BLaER1 (cell line): ENCODE data around the gene TRMT1L.

Source experiments
- H3K27ac ChIP-seq: shearing (Covaris generic); formaldehyde crosslinking; 2 replicates; pipeline ENCODE4 v1.8.1; 2022
- H3K27me3 ChIP-seq: shearing (Covaris generic); formaldehyde crosslinking; 2 replicates; pipeline ENCODE4 v1.8.1; 2022
- H3K36me3 ChIP-seq: shearing (Covaris generic); formaldehyde crosslinking; 2 replicates; pipeline ENCODE4 v1.8.1; 2022
- H3K4me1 ChIP-seq: shearing (Covaris generic); formaldehyde crosslinking; 2 replicates; pipeline ENCODE4 v1.8.1; 2022
- H3K4me2 ChIP-seq: shearing (Covaris generic); formaldehyde crosslinking; 2 replicates; pipeline ENCODE4 v1.8.1; 2022
- H3K4me3 ChIP-seq: shearing (Covaris generic); formaldehyde crosslinking; 2 replicates; pipeline ENCODE4 v1.8.1; 2022
- H3K9ac ChIP-seq: shearing (Covaris generic); formaldehyde crosslinking; 2 replicates; pipeline ENCODE4 v1.8.1; 2022
- H3K9me3 ChIP-seq: shearing (Covaris generic); formaldehyde crosslinking; 2 replicates; pipeline ENCODE4 v1.8.1; 2022
- H4K20me1 ChIP-seq: shearing (Covaris generic); formaldehyde crosslinking; 2 replicates; pipeline ENCODE4 v1.8.1; 2022
- Cebpa-rat ChIP-seq: shearing (Covaris generic); IDR thresholded peaks from 2 replicates; pipeline ENCODE4 v1.8.1; 2022

The TRMT1L gene

GRCh38 chr1:185087746-185088145 lies 69.0 kb downstream of the TRMT1L start:
- no peak overlapping the region for H3K27ac ChIP-seq
- peaks cover 2% of the 10 kb centered on the region; the same call in 1 of the 2 replicates for H3K9me3 ChIP-seq
- peaks cover 59% of the 10 kb centered on the region for H3K36me3 ChIP-seq
- H3K4me1 ChIP-seq, result no peaks in the 10 kb centered on the region
- peaks cover 40% of the 10 kb centered on the region for H4K20me1 ChIP-seq
- no peak for TF ChIP-seq Cebpa-rat
- H3K4me2 ChIP-seq, result no peak overlapping the region
- H3K4me3 ChIP-seq, result no peak overlapping the region
- H3K27me3 ChIP-seq, result no peaks in the 10 kb centered on the region
- no peak overlapping the region for H3K9ac ChIP-seq

GRCh38 chr1:185087101-185087500 lies 69.7 kb downstream of the TRMT1L start:
- Histone ChIP-seq H3K27me3 (no peaks in the 10 kb centered on the region), H3K36me3 (peaks cover 55% of the 10 kb centered on the region), H4K20me1 (peaks cover 45% of the 10 kb centered on the region), H3K4me1 (no peaks in the 10 kb centered on the region), H3K9ac (no peak overlapping the region), H3K4me2 (no peak overlapping the region), H3K27ac (no peak overlapping the region), H3K4me3 (no peak overlapping the region), H3K9me3 (peaks cover 8% of the 10 kb centered on the region)
- TF ChIP-seq Cebpa-rat, result no peak

- no peak for TF ChIP-seq Cebpa-rat
- H3K9me3 ChIP-seq, result peaks cover 22% of the 10 kb centered on the region
Measured at GRCh38 chr1:185083818-185084217, 72.9 kb downstream of the TRMT1L start.

GRCh38 chr1:185080422-185080821 lies 76.3 kb downstream of the TRMT1L start:
- Histone ChIP-seq H3K9me3 (peaks cover 39% of the 10 kb centered on the region), H3K4me1 (no peaks in the 10 kb centered on the region), H3K27me3 (no peaks in the 10 kb centered on the region), H3K36me3 (peaks cover 16% of the 10 kb centered on the region; the same call in 1 of the 2 replicates), H4K20me1 (peaks cover 33% of the 10 kb centered on the region), H3K9ac (no peak overlapping the region), H3K4me2 (no peak overlapping the region), H3K27ac (no peak overlapping the region), H3K4me3 (no peak overlapping the region)
- TF ChIP-seq Cebpa-rat, result no peak

More at GRCh38 chr1:185083818-185084217, 72.9 kb downstream of the TRMT1L start:
- Histone ChIP-seq H3K9ac (no peak overlapping the region), H4K20me1 (peaks cover 38% of the 10 kb centered on the region), H3K4me2 (no peak overlapping the region), H3K27me3 (no peaks in the 10 kb centered on the region), H3K27ac (no peak overlapping the region), H3K4me3 (no peak overlapping the region), H3K4me1 (no peaks in the 10 kb centered on the region), H3K36me3 (peaks cover 28% of the 10 kb centered on the region)

- no peaks in the 10 kb centered on the region for H3K27me3 ChIP-seq
- no peak overlapping the region for H3K4me2 ChIP-seq
- H3K9ac ChIP-seq, result no peak overlapping the region
- H3K36me3 ChIP-seq, result peaks cover 27% of the 10 kb centered on the region
- peaks cover 34% of the 10 kb centered on the region for H4K20me1 ChIP-seq
- no peaks in the 10 kb centered on the region for H3K4me1 ChIP-seq
- TF ChIP-seq Cebpa-rat, result no peak
- H3K9me3 ChIP-seq, result peaks cover 56% of the 10 kb centered on the region
- H3K4me3 ChIP-seq, result no peak overlapping the region
- no peak overlapping the region for H3K27ac ChIP-seq
Measured at GRCh38 chr1:185077374-185077773, 79.4 kb downstream of the TRMT1L start.

GRCh38 chr1:185075476-185075875 lies 81.3 kb downstream of the TRMT1L start:
- H3K4me1 ChIP-seq, result no peaks in the 10 kb centered on the region
- peaks cover 40% of the 10 kb centered on the region for H3K36me3 ChIP-seq
- H4K20me1 ChIP-seq, result peaks cover 52% of the 10 kb centered on the region
- no peaks in the 10 kb centered on the region for H3K27me3 ChIP-seq
- no peak overlapping the region for H3K4me3 ChIP-seq
- H3K27ac ChIP-seq, result no peak overlapping the region
- H3K9ac ChIP-seq, result no peak overlapping the region
- peaks cover 64% of the 10 kb centered on the region for H3K9me3 ChIP-seq
- no peak for TF ChIP-seq Cebpa-rat
- no peak overlapping the region for H3K4me2 ChIP-seq

GRCh38 chr1:185074307-185074706 lies 82.4 kb downstream of the TRMT1L start:
- H3K9me3 ChIP-seq, result peaks cover 70% of the 10 kb centered on the region
- H3K27me3 ChIP-seq, result no peaks in the 10 kb centered on the region
- H4K20me1 ChIP-seq, result peaks cover 56% of the 10 kb centered on the region
- H3K4me2 ChIP-seq, result no peak overlapping the region
- no peaks in the 10 kb centered on the region for H3K4me1 ChIP-seq
- H3K9ac ChIP-seq, result no peak overlapping the region
- peaks cover 46% of the 10 kb centered on the region for H3K36me3 ChIP-seq
- no peak for TF ChIP-seq Cebpa-rat
- no peak overlapping the region for H3K4me3 ChIP-seq
- no peak overlapping the region for H3K27ac ChIP-seq

- Histone ChIP-seq H3K4me2 (no peak overlapping the region), H3K4me3 (no peak overlapping the region), H3K27me3 (no peaks in the 10 kb centered on the region), H3K27ac (no peak overlapping the region), H3K36me3 (peaks cover 51% of the 10 kb centered on the region), H3K4me1 (no peaks in the 10 kb centered on the region), H3K9me3 (peaks cover 67% of the 10 kb centered on the region), H3K9ac (no peak overlapping the region), H4K20me1 (peaks cover 56% of the 10 kb centered on the region)
- no peak for TF ChIP-seq Cebpa-rat
Measured at GRCh38 chr1:185073725-185074124, 83.0 kb downstream of the TRMT1L start.

- TF ChIP-seq Cebpa-rat, result no peak
- H3K4me2 ChIP-seq, result no peak overlapping the region
- H3K4me1 ChIP-seq, result no peaks in the 10 kb centered on the region
Measured at GRCh38 chr1:185070051-185070450, 86.7 kb downstream of the TRMT1L start.

GRCh38 chr1:185069202-185069772 lies 87.5 kb downstream of the TRMT1L start:
- no peak for TF ChIP-seq Cebpa-rat
- peaks cover 68% of the 10 kb centered on the region for H3K36me3 ChIP-seq
- H3K9ac ChIP-seq, result no peak overlapping the region
- no peak overlapping the region for H3K4me2 ChIP-seq
- peaks cover 68% of the 10 kb centered on the region for H3K9me3 ChIP-seq
- H3K27me3 ChIP-seq, result no peaks in the 10 kb centered on the region
- peaks cover 55% of the 10 kb centered on the region for H4K20me1 ChIP-seq
- H3K4me1 ChIP-seq, result no peaks in the 10 kb centered on the region
- H3K27ac ChIP-seq, result no peak overlapping the region
- H3K4me3 ChIP-seq, result no peak overlapping the region

More at GRCh38 chr1:185070051-185070450, 86.7 kb downstream of the TRMT1L start:
- Histone ChIP-seq H3K27me3 (no peaks in the 10 kb centered on the region), H3K9ac (no peak overlapping the region), H3K36me3 (peaks cover 63% of the 10 kb centered on the region), H3K27ac (no peak overlapping the region), H3K9me3 (peaks cover 70% of the 10 kb centered on the region), H3K4me3 (no peak overlapping the region), H4K20me1 (peaks cover 60% of the 10 kb centered on the region)

- Histone ChIP-seq H4K20me1 (peaks cover 53% of the 10 kb centered on the region), H3K36me3 (peaks cover 67% of the 10 kb centered on the region), H3K27me3 (no peaks in the 10 kb centered on the region), H3K4me3 (no peak overlapping the region), H3K9ac (no peak overlapping the region), H3K4me2 (no peak overlapping the region), H3K9me3 (peaks cover 68% of the 10 kb centered on the region), H3K27ac (no peak overlapping the region), H3K4me1 (no peaks in the 10 kb centered on the region)
- TF ChIP-seq Cebpa-rat, result no peak
Measured at GRCh38 chr1:185068341-185068740, 88.4 kb downstream of the TRMT1L start.
